Measurements from ENCODE around the gene BCAN. TPM values are rescaled to one million over a fixed set of nuclear protein-coding genes. Genes with fewer than 3 reads are reported as not detected.
A peak's percentile ranks its signal among the peaks of the same experiment; 100 is the strongest.

The BCAN gene
- total and polyA plus RNA-seq, 10 donors, result 0.10 to 0.11 TPM; not detected in 8

- Histone ChIP-seq H3K36me3 (no peaks in the 10 kb centered on the region), H3K27me3 (replicated peaks in 1 of 7) (peaks cover 0 to 96% (median 17%) of the 10 kb centered on the region in 7 donors), H3K27ac (no peak overlapping the region), H3K9me3 (no peaks in the 10 kb centered on the region), H3K4me3 (no peak overlapping the region), H3K4me1 (no peaks in the 10 kb centered on the region)
- peak; percentile 22 for DNase-seq
- TF ChIP-seq POLR2AphosphoS5 (IDR thresholded peaks at IDR 0.05) (no peak), CTCF (IDR thresholded peaks at IDR 0.05 in 8 of 11, conservative IDR thresholded peaks at IDR 0.05 in 3 of 11) (no peak), POLR2A (IDR thresholded peaks at IDR 0.05) (no peak)
- 54 to 74% (median 69%) methylated on average over 3 of the region's 3 CpGs for WGBS, 5 donors
- intact Hi-C loops (cut with DNase I; ENCODE audit: low total_unique reads), result no loop called here
Observed at GRCh38 chr1:156632355-156632754, 9.6 kb upstream of the BCAN start.

- Histone ChIP-seq H3K27ac (no peak overlapping the region), H3K4me1 (peaks cover 5 to 18% (median 15%) of the 10 kb centered on the region in 6 donors), H3K36me3 (no peaks in the 10 kb centered on the region), H3K27me3 (replicated peaks in 1 of 7) (peaks cover 8 to 100% (median 53%) of the 10 kb centered on the region in 7 donors), H3K4me3 (no peak overlapping the region), H3K9me3 (no peaks in the 10 kb centered on the region)
- no peak for DNase-seq
- TF ChIP-seq POLR2AphosphoS5 (IDR thresholded peaks at IDR 0.05), result no peak
- TF ChIP-seq POLR2A (IDR thresholded peaks at IDR 0.05), result no peak
- no peak for TF ChIP-seq CTCF (IDR thresholded peaks at IDR 0.05 in 8 of 11, conservative IDR thresholded peaks at IDR 0.05 in 3 of 11)
- 57 to 78% (median 70%) methylated on average over 7 to 8 of the region's 8 CpGs for WGBS, 5 donors
- intact Hi-C loops (cut with DNase I; ENCODE audit: low total_unique reads), result no loop called here
Observed at GRCh38 chr1:156638189-156638985, 3.5 kb upstream of the BCAN start.

- H3K27me3 ChIP-seq (replicated peaks in 1 of 7), result peaks cover 8 to 100% (median 54%) of the 10 kb centered on the region in 7 donors
- H3K4me3 ChIP-seq, result no peak overlapping the region
- TF ChIP-seq POLR2AphosphoS5 (IDR thresholded peaks at IDR 0.05), result no peak
- no peak for TF ChIP-seq POLR2A (IDR thresholded peaks at IDR 0.05)
- no peak for TF ChIP-seq CTCF (IDR thresholded peaks at IDR 0.05 in 8 of 11, conservative IDR thresholded peaks at IDR 0.05 in 3 of 11)
- intact Hi-C loops (cut with DNase I; ENCODE audit: low total_unique reads), result no loop called here
- no peaks in the 10 kb centered on the region for H3K9me3 ChIP-seq
- 44 to 64% (median 61%) methylated on average over 6 of the region's 6 CpGs for WGBS, 5 donors
- H3K36me3 ChIP-seq, result no peaks in the 10 kb centered on the region
- H3K4me1 ChIP-seq, result peaks cover 5 to 25% (median 15%) of the 10 kb centered on the region in 6 donors
- H3K27ac ChIP-seq, result no peak overlapping the region
- DNase-seq, result no peak
Observed at GRCh38 chr1:156639601-156640101, 2.3 kb upstream of the BCAN start.

Measured in spleen (tissue), 11 donors.